WTC11 (cell line): ENCODE results near the gene ELOVL5. TPM values are rescaled to one million over a fixed set of nuclear protein-coding genes. Genes with fewer than 3 reads are reported as not detected.

Source experiments
- ATAC-seq: fragments of 200-7000 bp; cut with Tn5 transposase; 2 replicates; pipeline ENCODE4 v1.10.0; 2021; ENCODE audit warnings: mild to moderate bottlenecking, moderate library complexity
- CTCF ChIA-PET: fragments of 300-600 bp; sonication (Branson Sonifier 250); formaldehyde crosslinking; loops from one replicate; lab custom pipeline; 2021; ENCODE audit warnings: antibody characterized with exemption; lab: Charles Lee
- POLR2A ChIA-PET: fragments of 350-600 bp; sonication (Branson Sonifier 250); formaldehyde crosslinking; loops from one replicate; lab custom pipeline; 2021; ENCODE audit warnings: antibody characterized with exemption; lab: Charles Lee
- DNase-seq: peaks from one replicate; pipeline ENCODE4 v3.0.0; 2021; ENCODE audit warnings: low spot score
- H3K27ac Mint-ChIP-seq: 2 replicates; pipeline ENCODE4 v1.8.0; 2021; ENCODE audit warnings: mixed read lengths
- H3K27me3 Mint-ChIP-seq: 2 replicates; pipeline ENCODE4 v1.8.0; 2021; ENCODE audit warnings: low read depth, mild to moderate bottlenecking, moderate library complexity, mixed read lengths
- H3K36me3 Mint-ChIP-seq: 2 replicates; pipeline ENCODE4 v1.8.0; 2021; ENCODE audit warnings: mixed read lengths
- H3K4me1 Mint-ChIP-seq: 2 replicates; pipeline ENCODE4 v1.8.0; 2022; ENCODE audit warnings: mixed read lengths
- H3K4me3 Mint-ChIP-seq: 2 replicates; pipeline ENCODE4 v1.8.0; 2021; ENCODE audit warnings: mild to moderate bottlenecking, moderate library complexity, mixed read lengths
- H3K9me3 Mint-ChIP-seq: 2 replicates; pipeline ENCODE4 v1.8.0; 2021; ENCODE audit warnings: mixed read lengths
- AFF4 ChIP-seq: sonication (generic); formaldehyde crosslinking; IDR thresholded peaks from 2 replicates; pipeline ENCODE4 v1.8.1; 2023; ENCODE audit warnings: mild to moderate bottlenecking, missing genetic modification reagents, borderline replicate concordance
- AR ChIP-seq: fragments of 250-450 bp; sonication (Bioruptor Pico); IDR thresholded peaks from 2 replicates; pipeline ENCODE4 v1.9.0; 2021; ENCODE audit warnings: mild to moderate bottlenecking
- CBFB ChIP-seq: sonication (generic); formaldehyde crosslinking; IDR thresholded peaks from 2 replicates; pipeline ENCODE4 v1.8.1; 2022; ENCODE audit warnings: mild to moderate bottlenecking, low read depth, missing genetic modification reagents
- E2F1 ChIP-seq: sonication (generic); formaldehyde crosslinking; IDR thresholded peaks from 2 replicates; pipeline ENCODE4 v1.8.0; 2022; ENCODE audit warnings: mild to moderate bottlenecking, missing genetic modification reagents
- FOXJ3 ChIP-seq: sonication (generic); formaldehyde crosslinking; IDR thresholded peaks from 2 replicates; pipeline ENCODE4 v1.9.0; 2021; ENCODE audit warnings: missing genetic modification reagents, mild to moderate bottlenecking, borderline replicate concordance
- FOXK1 ChIP-seq: sonication (generic); formaldehyde crosslinking; IDR thresholded peaks from 2 replicates; pipeline ENCODE4 v1.8.0; 2022; ENCODE audit warnings: mild to moderate bottlenecking, moderate library complexity, missing genetic modification reagents
- GRHL2 ChIP-seq: fragments of 250-450 bp; sonication (Bioruptor Pico); IDR thresholded peaks from 2 replicates; pipeline ENCODE4 v1.8.0; 2022; ENCODE audit warnings: mild to moderate bottlenecking, moderate library complexity; ENCODE audit not compliant: insufficient replicate concordance, severe bottlenecking
- HMGA2 ChIP-seq: fragments of 250-450 bp; sonication (Bioruptor Pico); IDR thresholded peaks from 2 replicates; pipeline ENCODE4 v1.4.0; 2021; ENCODE audit warnings: mild to moderate bottlenecking, moderate library complexity
- MXD4 ChIP-seq: fragments of 250-450 bp; sonication (Bioruptor Pico); IDR thresholded peaks from 2 replicates; pipeline ENCODE4 v1.8.0; 2021; ENCODE audit warnings: mild to moderate bottlenecking, moderate library complexity, borderline replicate concordance
- NFATC4 ChIP-seq: fragments of 250-450 bp; sonication (Bioruptor Pico); IDR thresholded peaks from 2 replicates; pipeline ENCODE4 v1.9.0; 2021; ENCODE audit warnings: mild to moderate bottlenecking
- NFE2L1 ChIP-seq: sonication (generic); formaldehyde crosslinking; IDR thresholded peaks from 2 replicates; pipeline ENCODE4 v1.8.1; 2023; ENCODE audit warnings: missing genetic modification reagents
- NFYB ChIP-seq: sonication (generic); formaldehyde crosslinking; conservative IDR thresholded peaks from 2 replicates; pipeline ENCODE4 v1.8.0; 2022; ENCODE audit warnings: low read depth, missing genetic modification reagents
- PREB ChIP-seq: sonication (generic); formaldehyde crosslinking; IDR thresholded peaks from 2 replicates; pipeline ENCODE4 v1.8.1; 2022; ENCODE audit warnings: mild to moderate bottlenecking, missing genetic modification reagents, moderate library complexity, borderline replicate concordance
- PRRX2 ChIP-seq: fragments of 250-450 bp; sonication (Bioruptor Pico); IDR thresholded peaks from 2 replicates; pipeline ENCODE4 v1.8.0; 2021; ENCODE audit warnings: mild to moderate bottlenecking
- SMAD3 ChIP-seq: sonication (generic); formaldehyde crosslinking; IDR thresholded peaks from 2 replicates; pipeline ENCODE4 v1.8.0; 2022; ENCODE audit warnings: missing genetic modification reagents, mild to moderate bottlenecking, borderline replicate concordance
- SOX15 ChIP-seq: fragments of 250-450 bp; sonication (Bioruptor Pico); IDR thresholded peaks from 2 replicates; pipeline ENCODE4 v1.9.0; 2021; ENCODE audit warnings: mild to moderate bottlenecking
- SP1 ChIP-seq: sonication (generic); formaldehyde crosslinking; conservative IDR thresholded peaks from 2 replicates; pipeline ENCODE4 v1.8.1; 2022; ENCODE audit warnings: missing genetic modification reagents
- ZBTB21 ChIP-seq: sonication (generic); formaldehyde crosslinking; IDR thresholded peaks from 2 replicates; pipeline ENCODE4 v1.8.1; 2023; ENCODE audit warnings: mild to moderate bottlenecking, missing genetic modification reagents, borderline replicate concordance
- ZNF232 ChIP-seq: sonication (generic); formaldehyde crosslinking; IDR thresholded peaks from 2 replicates; pipeline ENCODE4 v1.8.0; 2022; ENCODE audit warnings: mild to moderate bottlenecking, missing genetic modification reagents
- ZNF425 ChIP-seq: fragments of 250-450 bp; sonication (Bioruptor Pico); conservative IDR thresholded peaks from 2 replicates; pipeline ENCODE4 v1.9.0; 2021; ENCODE audit warnings: mild to moderate bottlenecking
- ZNF512 ChIP-seq: sonication (generic); formaldehyde crosslinking; IDR thresholded peaks from 2 replicates; pipeline ENCODE4 v1.8.1; 2022; ENCODE audit warnings: missing genetic modification reagents, borderline replicate concordance
- total RNA-seq: library from RNA; stranded (reverse); gene quantifications from 3 replicates; pipeline ENCODE4 v1.2.3, GENCODE V29; 2021

The ELOVL5 gene
- total RNA-seq, 1 experiment from 2014 or later: 122 TPM

GRCh38 chr6:53377793-53378192, 29.0 kb upstream of the ELOVL5 start (continued):
- TF ChIP-seq AFF4 (CRISPR knock-in tag) (no peak), SP1 (CRISPR knock-in tag) (no peak), E2F1 (CRISPR knock-in tag) (no peak), GRHL2 (no peak), ZNF512 (no peak), NFYB (CRISPR knock-in tag) (no peak), ZNF232 (CRISPR knock-in tag) (no peak)

- no peaks in the 10 kb centered on the region for H3K4me1 Mint-ChIP-seq
- H3K27ac Mint-ChIP-seq: no peak overlapping the region
- peaks cover 8% of the 10 kb centered on the region for H3K9me3 Mint-ChIP-seq
- H3K27me3 Mint-ChIP-seq: no peaks in the 10 kb centered on the region
- POLR2A ChIA-PET: no interaction called here
- H3K4me3 Mint-ChIP-seq: no peak overlapping the region
- DNase-seq (no peak), ATAC-seq (no peak)
- peaks cover 8% of the 10 kb centered on the region for H3K36me3 Mint-ChIP-seq
- CTCF ChIA-PET: interaction anchor here (0.7 kb wide), 1 partner anchor 61 kb away, joined by 3 read pairs; no protein-coding TSS in a partner anchor
- TF ChIP-seq SMAD3 (CRISPR knock-in tag): no peak
- TF ChIP-seq HMGA2 (CRISPR knock-in tag): no peak
- no peak for TF ChIP-seq AR (CRISPR knock-in tag)
- no peak for TF ChIP-seq NFATC4 (CRISPR knock-in tag)
- no peak for TF ChIP-seq ZNF512
- no peak for TF ChIP-seq FOXJ3 (CRISPR knock-in tag)
- no peak for TF ChIP-seq ZBTB21
- no peak for TF ChIP-seq PREB
- no peak for TF ChIP-seq SOX15 (CRISPR knock-in tag)
- no peak for TF ChIP-seq ZNF425 (CRISPR knock-in tag)
- no peak for TF ChIP-seq CBFB (CRISPR knock-in tag)
- TF ChIP-seq NFE2L1: no peak
- TF ChIP-seq MXD4 (CRISPR knock-in tag): no peak
- no peak for TF ChIP-seq FOXK1 (CRISPR knock-in tag)
- no peak for TF ChIP-seq PRRX2 (CRISPR knock-in tag)
Observed at GRCh38 chr6:53377289-53377688, 28.5 kb upstream of the ELOVL5 start.
